GM21381 (cell line): ENCODE results near the gene HSD17B10.
"Not testable (repeated sequence)": the region's sequence is repeated elsewhere in the genome, so short reads cannot be mapped to it uniquely, and the experiment has no call there.

Experiments used
- ATAC-seq: cut with Tn5 transposase; IDR thresholded peaks from one replicate; pipeline ENCODE4 v1.9.1; 2021; ENCODE audit warnings: mild to moderate bottlenecking, moderate library complexity; ENCODE audit not compliant: unreplicated experiment

The HSD17B10 gene

DNA sequence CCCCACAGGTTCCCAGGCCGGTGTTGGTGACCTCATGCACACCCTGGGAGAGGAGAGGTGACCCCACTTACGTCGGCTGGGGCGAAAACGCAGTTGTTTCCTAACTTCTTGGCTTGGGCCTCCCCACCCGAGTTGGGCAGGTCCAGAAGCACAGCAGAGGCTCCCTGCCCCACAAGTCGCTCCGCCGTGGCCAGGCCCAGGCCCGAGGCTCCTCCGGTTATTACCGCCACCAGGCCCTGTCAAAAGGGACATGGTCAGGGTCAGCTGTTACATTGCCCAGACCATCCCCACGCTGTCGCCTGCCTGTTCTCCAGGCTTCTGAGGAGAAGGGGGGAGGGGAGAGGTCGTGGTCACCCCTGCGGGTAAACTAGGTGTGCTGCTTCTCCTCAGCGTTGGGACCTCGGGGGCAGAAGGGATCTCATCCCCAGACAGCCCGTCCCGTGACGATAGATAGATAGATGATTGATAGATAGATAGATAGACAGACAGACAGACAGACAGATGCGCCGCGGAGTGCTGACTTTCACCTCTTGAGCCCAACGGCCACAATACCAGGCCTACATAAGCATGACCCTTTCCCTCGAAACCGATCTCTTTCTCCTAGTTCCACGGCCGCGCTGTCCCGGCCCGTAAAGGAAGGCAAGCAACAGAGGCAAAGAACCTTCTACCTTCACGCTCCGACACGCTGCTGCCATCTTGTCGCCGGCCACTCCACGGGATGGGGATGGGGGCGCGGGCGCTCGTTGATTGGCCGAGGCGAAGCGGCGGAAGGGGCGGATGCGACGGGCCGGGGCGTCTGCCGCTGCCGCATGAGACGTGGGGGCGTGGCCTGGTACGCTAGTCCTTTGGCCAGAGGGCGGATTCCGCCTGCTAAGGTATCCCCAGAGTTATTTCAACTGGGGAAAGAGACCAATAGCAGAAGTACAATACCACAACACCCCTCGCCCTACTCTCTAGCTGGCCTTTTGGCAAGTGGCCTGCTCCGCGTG, at the start of gene HSD17B10:
HSD17B10 (minus strand) TSS at position 720 of the 989 bp plus-strand sequence; CDS start at position 695, 25 bp downstream.
- ATAC-seq: peak; percentile 95

DNA sequence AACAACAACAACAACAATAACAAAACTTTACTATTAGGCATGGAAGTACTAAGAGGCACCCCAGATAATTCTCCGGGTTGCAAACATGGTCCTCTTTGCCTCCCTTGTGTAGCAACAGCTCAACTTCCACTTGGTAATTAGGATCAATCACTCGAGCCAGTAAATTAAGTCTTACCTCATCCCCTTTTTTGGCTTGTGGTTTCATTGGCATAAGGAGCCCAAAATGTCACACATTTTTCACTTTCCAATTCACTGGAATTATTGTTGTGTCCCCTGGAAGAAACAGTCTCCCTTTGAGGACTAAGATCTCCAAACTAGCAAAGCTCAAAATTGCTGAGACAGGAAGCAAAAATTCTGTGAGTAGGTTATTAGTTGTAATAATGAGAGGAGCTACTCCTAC, 49.2 kb upstream of the HSD17B10 start:
- no peak for ATAC-seq

- no peak for ATAC-seq
Measured at GRCh38 chrX:53481816-53482465, 47.8 kb upstream of the HSD17B10 start.

- ATAC-seq: no peak
Measured at GRCh38 chrX:53481093-53481492, 46.9 kb upstream of the HSD17B10 start.

- no peak for ATAC-seq
Measured at GRCh38 chrX:53479301-53479700, 45.1 kb upstream of the HSD17B10 start.

GRCh38 chrX:53476371-53476770, 42.2 kb upstream of the HSD17B10 start:
- no peak for ATAC-seq

DNA sequence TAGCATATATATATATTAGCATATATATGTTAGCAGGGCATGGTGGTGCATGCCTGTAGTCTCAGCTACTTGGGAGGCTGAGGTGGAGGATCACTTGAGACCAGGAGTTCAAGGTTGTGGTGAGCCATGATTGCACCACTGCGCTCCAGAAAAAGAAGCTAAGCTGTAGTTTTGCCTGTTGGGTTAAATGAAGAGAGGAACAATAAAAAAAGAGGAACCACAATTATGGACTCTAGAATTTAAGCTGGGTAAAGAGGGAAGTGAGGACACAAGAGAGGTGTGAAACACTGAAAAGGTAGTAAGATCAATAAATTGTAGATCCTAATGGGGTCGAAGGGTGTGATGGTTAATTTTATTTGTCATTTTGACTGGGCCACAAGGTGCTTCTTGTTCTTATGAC, 40.5 kb upstream of the HSD17B10 start:
- no peak for ATAC-seq

GRCh38 chrX:53471346-53471745, 37.2 kb upstream of the HSD17B10 start:
- ATAC-seq: no peak

- not testable (repeated sequence) for ATAC-seq
Measured at GRCh38 chrX:53468659-53469058, 34.5 kb upstream of the HSD17B10 start.

DNA sequence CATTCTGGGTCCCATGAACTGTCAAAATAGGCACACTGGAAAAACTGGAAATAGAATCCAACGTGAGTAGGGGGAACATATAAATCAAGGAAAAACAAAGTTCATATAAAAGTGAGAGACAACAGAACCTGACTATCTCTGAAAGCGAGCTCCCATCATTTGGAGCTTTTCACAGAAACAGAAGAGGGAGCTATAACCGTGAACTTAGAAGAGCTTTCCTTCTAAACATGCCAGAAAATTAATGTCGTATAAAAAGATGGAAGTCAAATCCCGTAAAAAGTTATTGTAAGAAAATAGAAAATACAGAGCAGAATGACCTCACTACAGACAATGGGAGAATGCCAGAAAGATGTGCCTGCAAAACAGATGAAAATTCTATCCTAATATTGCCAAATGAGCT, 23.9 kb upstream of the HSD17B10 start:
- ATAC-seq: no peak

GRCh38 chrX:53456254-53456653, 22.1 kb upstream of the HSD17B10 start:
- no peak for ATAC-seq

GRCh38 chrX:53452812-53453211, 18.6 kb upstream of the HSD17B10 start:
- ATAC-seq: no peak

- ATAC-seq: no peak
Measured at GRCh38 chrX:53449632-53450031, 15.5 kb upstream of the HSD17B10 start.

GRCh38 chrX:53447441-53447840, 13.3 kb upstream of the HSD17B10 start:
- ATAC-seq: no peak

GRCh38 chrX:53445977-53446376, 11.8 kb upstream of the HSD17B10 start:
- ATAC-seq: no peak

- no peak for ATAC-seq
Measured at GRCh38 chrX:53442322-53442631, 8.1 kb upstream of the HSD17B10 start.

DNA sequence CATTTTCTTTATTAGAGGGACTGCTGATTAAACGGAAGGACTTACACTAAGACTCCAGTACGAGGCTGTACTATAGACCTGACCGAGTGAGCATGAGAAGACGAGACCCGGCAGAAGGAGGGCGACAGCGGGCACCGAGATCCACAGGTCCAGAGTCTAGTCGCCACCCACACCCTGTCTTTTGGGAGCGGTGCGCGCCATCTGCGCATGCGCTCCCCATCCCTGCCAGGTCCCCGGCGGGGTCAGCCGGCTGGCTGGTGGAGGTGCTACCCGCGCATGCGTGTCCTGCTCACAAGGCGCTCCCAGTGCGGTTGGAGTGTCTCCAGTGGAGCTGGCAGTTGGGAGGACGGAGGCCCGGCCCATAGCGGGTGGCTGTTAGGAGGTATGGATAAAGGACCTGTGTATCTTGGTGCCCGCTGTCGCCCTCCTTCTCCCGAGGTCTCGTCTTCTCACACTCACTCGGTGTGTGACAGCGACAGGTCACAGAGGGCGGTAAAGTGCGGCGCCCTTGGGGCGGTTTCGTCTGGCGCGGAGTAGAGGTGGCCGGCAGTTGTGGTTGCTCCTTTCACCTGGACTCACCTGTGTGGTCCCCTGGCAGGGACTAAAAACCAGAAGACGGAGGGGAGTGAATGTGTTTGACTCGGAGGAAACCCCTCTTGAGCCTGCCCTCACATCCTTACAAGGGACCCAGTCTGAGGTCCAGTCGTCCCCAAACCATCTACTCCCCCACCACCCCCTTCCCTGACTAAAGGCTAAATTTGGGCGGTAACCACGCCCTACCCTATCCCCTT, 7.6 kb upstream of the HSD17B10 start:
- ATAC-seq: peak; percentile 63

GRCh38 chrX:53440621-53441517, 6.7 kb upstream of the HSD17B10 start:
- ATAC-seq: no peak

DNA sequence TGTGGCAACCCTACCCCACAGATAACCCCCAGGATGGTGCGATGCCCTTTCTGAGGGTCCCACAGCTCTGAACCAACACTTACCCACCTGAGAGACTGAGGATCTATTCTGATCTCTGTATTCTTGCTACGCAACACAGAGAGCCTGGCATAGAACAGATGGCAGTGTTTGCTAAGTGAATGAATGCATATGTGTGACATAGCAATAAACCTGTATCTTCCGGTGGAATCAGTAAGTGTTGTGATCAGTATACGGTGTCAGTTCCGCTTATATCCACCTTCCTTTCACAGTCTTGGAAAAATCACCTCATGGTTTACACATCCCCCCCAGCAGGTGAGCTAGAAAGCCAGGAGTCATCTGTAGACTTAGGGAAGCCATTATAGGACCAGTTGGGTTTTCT, 5.9 kb upstream of the HSD17B10 start:
- ATAC-seq: no peak

DNA sequence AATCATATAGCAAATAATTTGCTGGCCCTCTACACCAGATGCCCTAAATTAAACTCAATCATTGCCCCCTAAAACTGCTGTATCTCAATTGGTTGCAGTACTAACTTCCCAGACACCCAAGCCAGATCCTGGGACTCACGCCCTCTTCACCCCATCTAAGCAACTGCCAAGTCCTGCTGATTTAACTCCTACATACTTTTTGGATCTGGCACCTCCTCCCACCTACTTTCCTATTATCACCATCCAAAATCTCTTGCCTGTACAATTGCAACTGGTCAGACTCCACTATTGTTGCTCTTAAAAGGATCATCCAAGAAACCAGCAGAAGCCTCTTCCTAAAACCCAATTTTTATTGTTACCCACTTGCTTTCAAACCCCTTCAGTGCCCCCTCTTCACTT, 4.7 kb upstream of the HSD17B10 start:
- no peak for ATAC-seq
